Stimulated activated CD8-positive, alpha-beta memory T cell treated with anti-CD3 and anti-CD28 coated beads, Interleukin-2, amount 100 ng/mL, for 48 hours (primary cell): ENCODE measurements around the gene ZMYND11.
"Not testable (repeated sequence)": the region's sequence is repeated elsewhere in the genome, so short reads cannot be mapped to it uniquely, and the experiment has no call there.

Source experiments
- DNase-seq, 2 donors: peaks; one replicate each; pipeline ENCODE4 v3.0.0-alpha.2; 2020; ENCODE audit warnings: low read depth in 2 of 2

ZMYND11 gene

GRCh38 chr10:282294-283139, 147.3 kb downstream of the ZMYND11 start:
- no peak for DNase-seq

- DNase-seq: no peak
Observed at GRCh38 chr10:283140-283479, 147.9 kb downstream of the ZMYND11 start.

GRCh38 chr10:283916-284356, 148.7 kb downstream of the ZMYND11 start:
- DNase-seq: peak; percentile 7 to 40

- no peak for DNase-seq
Observed at GRCh38 chr10:285216-285615, 150.0 kb downstream of the ZMYND11 start.

- DNase-seq: no peak
Observed at GRCh38 chr10:287026-287709, 151.9 kb downstream of the ZMYND11 start.

- DNase-seq: no peak
Observed at GRCh38 chr10:287814-288213, 152.6 kb downstream of the ZMYND11 start.

GRCh38 chr10:288316-289200, 153.3 kb downstream of the ZMYND11 start:
- no peak for DNase-seq

- no peak for DNase-seq
Observed at GRCh38 chr10:289581-289980, 154.3 kb downstream of the ZMYND11 start.

- no peak for DNase-seq
Observed at GRCh38 chr10:290026-290725, 154.9 kb downstream of the ZMYND11 start.

GRCh38 chr10:293636-294035, 158.4 kb downstream of the ZMYND11 start:
- DNase-seq: no peak

GRCh38 chr10:297567-297966, 162.3 kb downstream of the ZMYND11 start:
- no peak for DNase-seq

GRCh38 chr10:298033-298432, 162.8 kb downstream of the ZMYND11 start:
- DNase-seq: no peak

- no peak for DNase-seq
Observed at GRCh38 chr10:299512-299911, 164.3 kb downstream of the ZMYND11 start.

GRCh38 chr10:299969-300368, 164.7 kb downstream of the ZMYND11 start:
- no peak for DNase-seq

GRCh38 chr10:300580-300979, 165.3 kb downstream of the ZMYND11 start:
- not testable (repeated sequence) for DNase-seq

- no peak for DNase-seq
Observed at GRCh38 chr10:301536-301935, 166.3 kb downstream of the ZMYND11 start.
